NCI-H146 treated with DMSO at 0.1 percent for 48 hours (cell line): ENCODE results near the gene ADAP1.

Source experiments
- DNase-seq: peaks from one replicate; lab custom pipeline; 2025; ENCODE audit not compliant: unreplicated experiment; lab: John Stamatoyannopoulos, UW

Gene ADAP1

DNA sequence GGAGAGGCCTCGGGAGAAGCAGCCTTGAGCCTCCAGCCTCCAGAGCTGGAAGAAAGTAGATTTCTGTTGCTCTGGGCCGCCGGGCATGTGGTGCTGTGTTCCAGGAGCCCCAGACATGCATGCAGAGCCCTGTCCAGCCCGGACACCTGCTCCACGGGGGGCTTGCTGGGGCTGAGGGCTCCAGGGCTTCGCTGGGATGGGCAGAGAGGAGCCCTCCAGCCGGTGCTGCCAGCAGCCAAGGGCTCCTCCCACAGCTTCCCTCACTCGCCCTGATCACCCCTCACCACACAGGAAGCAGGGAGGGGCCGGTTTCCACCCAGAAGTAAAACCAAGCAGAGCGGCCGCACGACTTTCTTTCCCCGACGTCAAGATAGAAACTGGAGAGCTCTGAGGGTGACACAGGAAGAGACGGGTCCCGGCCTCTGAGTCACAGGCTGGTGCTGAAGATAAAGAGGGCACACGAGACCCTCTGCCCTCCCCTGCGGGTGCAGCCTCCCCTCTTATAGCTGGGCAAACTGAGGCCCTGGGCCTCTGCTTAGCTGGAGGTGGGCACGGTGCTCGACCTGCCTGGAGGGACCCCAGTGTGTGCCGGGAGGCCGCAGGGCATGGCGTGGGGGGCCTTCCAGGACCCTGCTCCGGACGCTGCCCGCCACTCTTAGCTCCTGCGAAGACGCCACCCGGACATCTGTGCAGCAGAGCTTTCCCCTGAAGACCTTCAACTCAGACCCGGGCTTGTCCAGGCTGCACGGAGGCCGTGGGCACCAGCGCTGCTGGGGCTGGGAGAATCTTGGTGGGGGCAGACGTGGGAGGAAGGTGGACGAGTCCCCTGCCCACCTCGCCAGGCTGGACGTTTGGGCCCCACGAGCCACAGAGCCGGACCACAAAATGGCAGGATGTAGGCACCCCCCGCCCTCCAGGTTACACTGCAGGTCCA lies 31.1 kb downstream of the ADAP1 start:
- DNase-seq = no peak

DNA sequence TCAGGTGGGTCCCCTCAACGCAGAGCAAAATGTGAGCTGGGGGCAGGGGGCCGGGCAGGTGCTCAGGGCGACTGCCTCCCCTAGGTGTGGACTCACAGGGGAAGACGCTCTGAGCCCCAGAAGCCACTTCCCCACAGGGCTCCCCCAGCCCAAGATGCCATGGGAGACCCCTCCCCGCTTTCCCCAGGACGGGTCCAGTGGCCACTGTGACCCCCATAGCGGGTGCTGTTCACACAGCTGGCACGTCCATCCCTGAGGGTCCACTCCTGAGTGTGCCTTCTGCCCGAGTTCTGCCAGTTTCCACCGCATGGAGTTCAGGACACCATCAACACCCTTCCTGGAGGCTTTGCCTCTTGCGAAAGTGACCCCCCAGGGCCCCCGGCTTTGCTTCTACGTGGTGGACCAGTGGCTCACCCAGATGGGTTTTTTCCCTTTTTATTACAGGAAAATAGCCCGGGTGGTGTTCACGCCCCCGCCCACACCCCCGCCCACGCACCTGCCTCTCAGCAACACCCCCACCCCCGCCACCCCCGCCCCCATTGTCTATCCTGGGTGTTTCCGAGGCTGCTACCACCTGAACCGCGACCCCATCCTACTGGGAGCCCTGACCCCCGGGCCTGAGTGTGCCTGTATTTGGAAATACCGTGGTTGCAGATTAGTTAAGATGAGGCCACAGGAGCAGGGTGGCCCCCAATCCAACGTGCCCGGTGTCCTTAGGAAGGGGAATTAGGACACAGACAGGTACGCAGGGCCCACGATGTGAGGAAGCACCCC lies 32.0 kb downstream of the ADAP1 start:
- DNase-seq = no peak

DNA sequence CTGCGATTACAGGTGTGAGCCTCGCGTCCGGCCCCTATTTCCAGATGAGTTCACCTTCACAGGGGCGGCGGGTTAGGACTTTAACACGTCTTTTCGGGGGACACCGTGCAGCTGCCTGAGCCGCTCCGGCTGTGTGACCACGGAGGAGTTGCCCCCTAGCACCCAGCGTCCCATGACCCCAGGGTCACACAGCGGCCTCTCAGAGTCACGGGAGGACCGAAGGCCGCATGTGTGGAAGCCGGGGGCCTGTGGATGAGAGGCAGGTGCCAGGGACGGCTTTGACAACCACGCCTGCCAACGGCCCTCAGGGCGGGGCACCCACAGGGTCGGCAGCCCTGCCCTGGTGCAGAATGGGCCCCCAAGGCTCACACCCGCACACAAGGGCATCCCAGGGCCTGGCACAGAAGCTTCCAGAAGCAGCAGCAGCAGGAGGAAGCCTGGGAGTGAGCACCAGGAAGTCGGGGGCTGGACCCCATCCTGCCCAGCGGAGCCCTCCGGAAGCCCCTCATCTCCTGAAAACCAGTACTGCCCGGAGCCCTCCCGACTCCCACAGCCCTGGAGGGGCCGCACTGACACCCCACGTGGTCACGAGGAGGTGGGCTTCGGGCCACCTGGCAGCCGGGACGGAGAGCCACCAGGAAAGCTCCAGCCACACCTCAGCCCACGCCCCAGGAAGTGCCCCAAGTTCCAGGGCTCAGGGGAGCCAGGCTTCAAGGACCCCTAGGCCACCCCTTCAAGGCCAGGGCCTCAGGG lies 32.7 kb downstream of the ADAP1 start:
- no peak for DNase-seq

DNA sequence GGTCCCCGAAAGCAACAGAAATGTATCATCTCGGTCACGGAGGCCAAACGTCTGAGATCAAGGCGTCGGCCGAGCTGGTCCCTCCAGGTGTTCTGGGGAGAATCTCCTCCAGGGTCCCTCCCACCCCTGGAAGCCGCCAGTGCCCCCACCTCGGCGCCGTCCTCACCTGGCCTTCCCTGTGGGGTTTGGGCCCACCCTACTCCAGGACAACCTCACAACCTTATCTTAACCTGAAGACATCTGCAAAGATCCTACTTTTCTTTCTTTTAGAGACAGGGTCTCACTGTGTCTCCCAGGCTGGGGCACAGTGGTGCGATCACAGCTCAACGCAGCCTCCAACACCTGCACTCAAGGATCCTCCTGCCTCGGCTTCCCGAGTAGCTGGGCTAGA lies 33.4 kb downstream of the ADAP1 start:
- no peak for DNase-seq

DNA sequence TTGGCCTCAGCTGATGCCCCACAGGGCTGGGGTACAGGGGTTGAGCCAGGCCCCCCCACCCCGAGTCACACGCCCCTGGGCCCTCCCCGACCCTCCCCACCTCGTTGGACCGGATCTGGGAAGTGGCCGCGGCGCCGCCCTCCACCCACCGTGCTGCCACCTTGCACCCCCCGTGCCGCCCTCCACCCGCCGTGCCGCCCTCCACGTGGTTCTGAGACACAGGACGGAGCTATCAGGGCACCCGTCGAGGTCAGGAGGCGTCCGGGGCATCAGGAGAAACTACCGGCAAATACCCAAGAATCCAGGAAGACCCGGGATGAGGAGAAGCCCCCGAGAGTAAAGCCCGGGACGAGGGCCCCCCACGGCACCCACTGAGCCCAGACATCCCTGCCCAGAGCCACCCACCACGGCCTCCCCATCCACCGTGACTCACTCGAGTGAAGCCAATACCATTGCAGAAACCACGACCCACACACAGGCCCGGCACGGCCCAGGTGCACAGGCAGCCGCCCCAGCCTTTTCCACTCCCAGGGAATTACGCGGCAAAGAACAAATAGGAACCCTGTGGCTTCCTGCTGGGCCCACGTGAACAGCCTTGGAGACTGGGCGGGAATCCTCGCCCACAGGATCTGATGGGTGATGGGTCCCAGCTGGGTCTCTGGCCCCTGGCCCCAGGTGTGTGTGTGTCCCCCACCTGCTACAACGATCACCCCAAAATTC lies 34.0 kb downstream of the ADAP1 start:
- DNase-seq = no peak

DNA sequence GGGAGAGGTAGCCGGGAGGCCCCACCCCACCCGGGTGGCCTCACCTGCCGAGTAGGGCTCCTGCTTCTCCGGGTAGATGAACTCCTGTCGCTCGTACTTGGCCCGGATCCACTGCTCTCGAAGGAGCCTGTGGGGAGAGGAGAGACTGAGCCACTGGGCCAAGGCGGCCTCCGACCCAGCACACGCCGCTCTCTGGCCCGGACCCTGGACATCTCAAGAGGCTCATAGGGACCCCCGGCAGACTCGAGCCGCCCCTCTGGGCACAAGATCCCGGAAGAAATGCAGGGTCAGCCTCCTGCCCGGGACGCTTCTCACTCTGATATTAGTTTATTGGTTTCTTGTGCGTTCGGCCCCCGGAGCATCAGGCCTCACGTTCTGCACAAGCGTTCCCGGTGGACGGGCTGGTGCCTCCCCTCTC lies 34.5 kb downstream of the ADAP1 start:
- DNase-seq = no peak

DNA sequence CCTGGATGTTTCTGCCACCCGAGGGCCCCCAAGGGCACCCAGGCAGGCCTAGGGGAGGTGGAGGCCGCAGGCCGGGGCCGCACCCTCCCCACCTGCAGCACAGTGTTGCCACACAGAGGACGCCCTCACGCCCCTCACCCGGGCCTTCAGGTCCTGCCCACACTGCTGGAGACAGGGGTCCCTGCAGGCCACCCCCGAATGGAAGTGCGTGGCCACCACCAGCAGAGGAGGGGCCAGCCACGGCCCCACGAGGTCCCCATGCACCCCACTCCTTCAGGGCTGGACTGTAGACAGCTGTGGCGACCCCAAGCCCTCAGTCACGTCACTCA lies 35.4 kb downstream of the ADAP1 start:
- DNase-seq = no peak

DNA sequence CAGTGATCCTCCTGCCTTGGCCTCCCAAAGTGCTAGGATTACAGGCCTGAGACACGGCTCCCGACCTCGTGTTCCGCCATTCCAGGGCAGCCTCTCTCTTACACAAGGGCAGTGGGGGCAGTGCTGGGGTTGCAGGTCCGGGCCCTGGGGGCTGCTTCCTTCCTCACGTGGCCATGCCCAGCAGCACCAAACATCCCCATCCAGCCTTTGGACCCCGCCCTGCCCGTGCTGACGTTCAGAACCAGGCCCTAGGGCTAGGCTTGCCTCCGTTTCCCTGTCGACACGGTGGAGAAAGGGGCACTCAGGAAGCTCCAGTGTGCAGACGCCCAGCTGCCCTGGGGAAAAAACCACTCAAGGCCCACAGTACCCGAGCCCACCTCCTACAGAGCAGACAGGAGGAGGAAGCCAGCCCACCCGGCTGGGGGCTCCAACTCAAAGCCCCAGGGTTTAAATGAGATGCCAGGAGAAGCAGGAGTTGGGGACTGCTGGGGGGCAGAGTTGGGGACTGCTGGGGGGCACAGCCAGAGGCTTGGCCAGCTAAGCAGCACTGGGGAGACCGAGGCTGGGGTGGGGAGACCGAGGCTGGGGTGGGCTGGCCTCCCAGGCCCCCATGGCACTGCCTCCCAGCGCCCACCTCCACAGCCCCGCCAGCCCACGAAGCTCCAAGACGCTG lies 35.9 kb downstream of the ADAP1 start:
- DNase-seq = no peak

DNA sequence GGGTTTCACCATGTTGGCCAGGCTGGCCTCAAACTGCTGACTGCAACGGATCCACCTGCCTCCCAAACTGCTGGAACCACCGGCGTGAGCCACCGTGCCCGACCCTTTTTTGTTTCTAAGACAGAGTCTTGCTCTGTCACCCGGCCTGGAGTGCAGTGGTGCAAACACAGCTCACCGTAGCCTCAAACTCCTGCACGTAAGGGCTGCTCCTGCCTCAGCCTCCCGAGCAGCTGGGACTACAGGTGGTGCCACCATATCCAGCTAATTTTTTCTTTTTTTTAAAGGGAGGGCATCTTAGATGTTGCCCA lies 36.4 kb downstream of the ADAP1 start:
- no peak for DNase-seq

DNA sequence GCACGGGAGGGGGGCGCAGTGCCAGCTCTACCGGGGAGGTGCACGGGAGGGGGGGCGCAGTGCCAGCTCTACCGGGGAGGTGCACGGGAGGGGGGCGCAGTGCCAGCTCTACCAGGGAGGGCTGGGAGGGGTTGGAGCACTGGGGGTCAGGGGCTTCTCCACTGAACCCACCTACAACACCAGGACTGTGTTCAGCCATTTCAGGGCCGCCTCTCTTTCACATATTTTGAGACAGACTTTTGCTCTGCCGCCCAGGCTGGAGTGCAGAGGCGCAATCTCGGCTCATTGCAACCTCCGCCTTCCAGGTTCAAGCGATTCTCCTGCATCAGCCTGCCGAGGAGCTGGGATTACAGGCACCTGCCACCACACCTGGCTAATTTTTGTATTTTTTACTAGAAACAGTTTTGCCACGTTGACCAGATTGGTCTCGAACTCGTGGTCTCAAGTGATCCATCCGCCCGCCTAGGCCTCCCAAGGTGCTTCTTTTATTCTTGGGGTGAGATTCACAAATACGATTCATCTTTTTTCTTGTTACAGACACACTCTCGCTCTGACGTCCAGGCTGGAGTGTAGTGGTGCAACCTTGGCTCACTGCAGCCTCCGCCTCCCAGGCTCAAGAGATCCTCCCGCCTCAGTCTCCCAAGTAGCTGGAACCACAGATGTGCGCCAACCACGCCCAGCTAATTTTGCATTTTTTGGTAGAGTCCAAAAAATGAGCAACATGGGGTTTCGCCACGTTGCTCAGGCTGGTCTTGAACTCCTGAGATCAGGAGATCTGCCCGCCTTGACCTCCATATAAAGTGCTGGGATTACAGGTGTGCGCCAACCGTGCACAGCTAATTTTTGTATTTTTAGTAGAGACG lies 37.0 kb downstream of the ADAP1 start:
- DNase-seq = no peak

DNA sequence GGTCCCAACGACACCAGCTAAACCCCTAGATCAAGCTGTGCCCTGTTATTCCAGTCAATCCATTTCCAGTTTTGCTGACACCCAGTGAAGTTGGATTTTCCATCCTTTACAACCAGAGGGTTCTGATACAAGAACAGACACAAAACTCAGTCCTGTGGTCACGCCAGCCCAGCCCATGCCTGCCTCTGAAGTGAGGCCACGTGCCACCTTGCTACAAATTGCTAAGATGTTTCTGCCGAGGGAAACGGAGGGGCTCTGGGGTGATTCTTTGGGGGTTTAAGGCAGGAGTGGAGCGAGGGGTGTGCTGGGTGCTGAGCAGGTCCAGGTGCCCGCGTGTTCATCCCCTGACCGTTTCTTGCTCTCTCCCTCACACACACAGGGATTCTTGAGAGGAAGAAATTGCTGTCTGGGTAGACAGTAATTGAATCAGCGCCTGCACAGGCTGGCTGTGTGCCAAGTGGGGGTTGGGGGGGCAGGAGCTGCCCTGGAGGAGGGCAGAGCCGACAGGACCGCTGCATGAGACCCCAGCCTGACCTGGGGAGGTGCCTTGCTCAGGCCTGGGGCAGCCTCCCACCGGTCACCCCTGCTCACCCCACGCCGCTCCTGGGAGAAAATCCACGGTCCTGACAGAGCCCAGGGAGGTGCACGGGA lies 38.1 kb downstream of the ADAP1 start:
- no peak for DNase-seq

DNA sequence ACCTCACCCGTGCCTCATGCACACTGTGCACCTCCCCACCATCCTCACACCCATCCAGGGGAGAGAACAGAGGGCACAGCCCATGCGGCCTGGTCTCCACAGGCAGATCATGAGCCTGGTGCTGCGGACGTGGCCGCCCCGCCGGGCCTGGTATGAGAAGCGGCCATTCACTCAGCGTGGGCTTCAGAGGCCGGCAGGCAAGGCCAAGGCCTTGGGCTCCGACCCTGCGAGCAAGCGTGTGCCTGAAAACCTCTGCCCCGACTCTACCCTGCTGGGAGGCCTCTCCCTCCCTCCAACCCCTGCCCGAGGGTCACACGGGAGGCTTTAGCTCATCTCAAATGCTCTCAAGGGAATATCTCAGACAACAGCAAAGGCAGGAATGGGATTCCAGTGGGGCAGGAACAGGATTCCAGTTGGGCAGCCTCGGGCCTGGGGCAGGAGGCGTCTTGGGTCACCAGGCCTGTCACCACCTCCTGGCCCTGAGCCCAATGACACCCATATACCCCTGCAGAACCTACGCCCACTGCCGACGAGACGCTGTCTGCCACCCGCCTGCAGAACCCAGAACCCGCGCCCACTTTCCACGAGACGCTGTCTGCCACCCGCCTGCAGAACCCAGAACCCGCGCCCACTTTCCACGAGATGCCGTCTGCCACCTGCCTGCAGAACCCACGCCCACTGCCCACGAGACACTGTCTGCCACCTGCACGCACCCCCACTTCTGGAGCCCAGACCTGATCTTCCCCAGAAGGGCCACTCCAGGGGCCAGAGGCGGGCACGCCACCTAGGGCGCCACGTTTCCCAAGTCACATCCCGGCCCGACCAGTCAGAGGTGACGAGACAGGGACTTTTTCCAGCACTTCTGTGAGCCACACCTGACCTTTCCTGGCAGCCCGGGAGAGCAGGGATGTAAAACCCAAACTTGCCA lies 38.9 kb downstream of the ADAP1 start:
- no peak for DNase-seq

DNA sequence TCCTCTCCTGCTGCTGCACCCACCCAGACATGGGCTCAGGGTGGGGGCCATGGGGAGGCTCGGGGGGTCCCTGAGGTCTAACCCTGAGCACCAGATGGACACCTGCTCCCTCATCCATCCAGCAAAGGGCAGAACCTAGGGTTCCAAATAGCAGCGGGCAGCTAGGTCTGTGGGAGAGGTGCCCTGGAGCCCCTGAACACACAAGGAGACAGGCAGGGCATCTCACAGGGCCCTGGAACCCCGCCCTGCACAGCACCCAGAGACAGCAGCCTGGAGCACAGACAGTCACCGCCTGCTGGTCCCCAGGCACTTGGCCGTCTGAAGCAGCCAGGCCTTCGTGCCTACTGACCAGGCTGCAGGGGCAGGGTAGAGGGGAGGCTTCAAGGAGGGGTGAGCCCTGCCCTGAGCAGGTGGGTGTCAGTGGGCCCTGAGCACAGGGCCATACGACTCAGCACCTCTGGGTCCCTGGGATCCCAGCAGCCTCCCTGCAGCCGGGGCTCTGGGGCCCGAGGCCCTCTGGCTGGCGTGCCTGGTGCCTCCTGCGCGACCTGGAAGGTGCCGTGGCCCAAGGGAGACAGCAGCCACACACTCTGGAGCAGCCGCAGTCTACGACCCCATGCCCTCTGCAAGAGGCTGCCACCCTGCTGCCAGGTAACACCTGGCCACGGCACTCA lies 39.8 kb downstream of the ADAP1 start:
- no peak for DNase-seq

DNA sequence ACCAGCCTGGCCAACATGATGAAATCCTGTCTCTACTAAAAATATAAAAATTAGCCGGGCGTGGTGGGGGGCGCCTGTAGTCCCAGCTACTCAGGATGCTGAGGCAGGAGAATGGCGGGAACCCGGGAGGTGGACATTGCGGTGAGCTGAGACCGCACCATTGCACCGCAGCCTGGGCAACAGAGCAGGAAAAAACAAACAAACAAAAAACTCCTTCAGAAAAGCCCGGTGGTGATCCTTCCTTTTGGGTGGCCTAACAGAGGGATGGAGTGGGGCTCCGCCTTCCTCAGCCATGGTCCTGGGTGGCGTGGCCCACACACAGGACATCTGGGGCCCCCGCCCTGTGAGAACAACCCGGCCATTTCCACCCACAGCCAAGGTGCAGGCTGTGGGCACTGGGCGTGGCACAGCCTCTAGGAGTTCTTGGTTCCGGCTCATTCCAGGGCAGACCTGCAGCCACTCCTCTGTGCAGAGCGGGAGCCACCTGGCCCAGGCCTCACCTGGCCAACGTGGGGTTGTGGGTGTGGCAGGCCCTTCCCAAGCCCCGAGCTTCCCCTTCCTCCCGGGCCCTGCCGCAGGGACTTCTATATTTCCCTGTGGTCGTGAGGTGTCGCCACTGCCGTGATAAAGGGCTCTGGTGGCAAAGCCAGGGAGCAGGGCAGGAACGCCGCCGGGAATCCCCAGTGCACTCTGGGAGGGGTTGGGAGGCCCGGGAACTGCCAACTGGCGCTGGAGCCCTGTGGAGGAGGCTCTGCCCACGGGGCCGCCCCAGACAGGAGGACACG lies 40.6 kb downstream of the ADAP1 start:
- DNase-seq = no peak

DNA sequence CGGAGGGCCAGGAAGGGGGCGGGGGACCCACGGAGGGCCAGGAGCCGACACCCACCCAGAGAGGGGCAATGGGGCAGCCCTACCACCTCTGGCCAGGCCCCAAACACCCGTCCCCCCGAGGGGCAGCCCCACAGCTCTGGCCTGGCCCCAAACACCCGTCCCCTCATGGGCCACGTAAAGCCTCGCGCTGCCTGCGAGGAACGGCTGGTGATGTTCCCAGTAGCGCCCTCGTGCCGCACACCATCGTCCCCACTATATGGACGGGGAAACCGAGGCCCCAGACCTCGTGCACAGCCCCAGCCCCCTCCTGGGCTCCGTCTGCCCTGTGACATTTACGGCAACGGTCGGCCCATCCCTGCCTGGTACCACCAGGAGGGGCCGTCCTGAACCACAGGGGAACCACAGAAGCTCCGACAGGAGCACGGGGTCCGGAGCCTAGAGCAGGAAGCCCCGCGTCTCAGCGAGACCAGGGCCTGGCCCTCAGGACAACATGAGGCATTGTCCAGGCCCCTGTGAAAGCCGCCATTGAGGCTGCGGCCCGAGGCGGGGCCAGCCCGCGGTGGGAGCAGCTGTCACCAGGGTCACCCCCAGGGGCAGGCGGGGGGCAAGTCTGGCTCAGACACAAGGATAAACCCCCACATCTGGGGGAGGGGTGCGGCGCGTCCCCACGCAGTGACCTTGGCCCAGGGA lies 42.5 kb downstream of the ADAP1 start:
- no peak for DNase-seq

DNA sequence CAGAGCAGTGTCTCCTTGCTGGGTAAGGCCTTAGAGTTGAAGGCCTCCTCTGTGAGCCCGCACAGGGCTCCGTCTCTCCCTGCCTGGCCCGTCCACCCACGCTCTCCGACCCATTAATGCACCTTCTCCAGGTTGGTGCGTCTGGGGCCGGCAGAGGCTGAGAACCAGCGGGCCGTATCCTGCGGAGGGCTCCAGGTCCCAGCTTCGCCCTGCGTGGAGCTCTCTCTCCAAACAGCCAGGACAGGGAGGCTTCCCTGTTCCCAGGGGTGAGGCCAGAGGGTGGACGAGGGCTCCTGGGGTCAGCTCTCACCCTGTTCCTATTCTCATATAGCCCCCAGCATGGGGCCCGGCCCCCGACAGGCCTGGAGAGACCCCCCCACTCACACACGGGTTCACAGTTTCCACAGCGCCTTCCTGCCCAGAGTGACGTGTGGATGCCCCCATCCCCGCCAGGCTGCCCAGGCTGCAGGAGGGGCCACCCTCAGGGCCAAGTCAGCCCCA lies 43.5 kb downstream of the ADAP1 start:
- DNase-seq = no peak
